HepG2 (cell line): ENCODE results near the gene ZFHX3. TPM values are rescaled to one million over a fixed set of nuclear protein-coding genes. Genes with fewer than 3 reads are reported as not detected.

ENCODE experiments used
- AHDC1 ChIP-seq: sonication (generic); formaldehyde crosslinking; IDR thresholded peaks from 2 replicates; pipeline ENCODE4 v1.5.1; 2020; ENCODE audit warnings: mild to moderate bottlenecking, missing genetic modification reagents, borderline replicate concordance
- DPF2 ChIP-seq: sonication (generic); formaldehyde crosslinking; IDR thresholded peaks from 2 replicates; pipeline ENCODE4 v1.4.0; 2020; ENCODE audit warnings: mild to moderate bottlenecking, low read depth, missing genetic modification reagents, borderline replicate concordance
- KAT8 ChIP-seq: IDR thresholded peaks from 2 replicates; pipeline ENCODE4 v1.6.1; 2016; ENCODE audit warnings: missing genetic modification reagents, missing compliant biosample characterization
- MBD4 ChIP-seq: IDR thresholded peaks from 2 replicates; pipeline ENCODE4 v1.6.1; 2012; ENCODE audit warnings: low read length, inconsistent platforms, borderline replicate concordance
- MBNL3 ChIP-seq: fragments of 250-450 bp; sonication (Bioruptor Pico); conservative IDR thresholded peaks from 2 replicates; pipeline ENCODE4 v1.8.0; 2022; ENCODE audit warnings: mild to moderate bottlenecking, inconsistent platforms
- PTBP1 ChIP-seq: fragments of 200-400 bp; formaldehyde crosslinking; IDR thresholded peaks from 2 replicates; pipeline ENCODE4 v1.6.1; 2018; ENCODE audit warnings: low read length, low read depth; ENCODE audit not compliant: poor library complexity, severe bottlenecking
- SALL1 ChIP-seq: sonication (generic); formaldehyde crosslinking; IDR thresholded peaks from 2 replicates; pipeline ENCODE4 v1.8.0; 2022; ENCODE audit warnings: mild to moderate bottlenecking, missing genetic modification reagents
- SKI ChIP-seq: fragments of 450-650 bp; IDR thresholded peaks from one replicate; pipeline ENCODE4 v1.6.1; 2018; ENCODE audit warnings: mild to moderate bottlenecking; ENCODE audit not compliant: partially characterized antibody
- SNAPC4 ChIP-seq: sonication (generic); formaldehyde crosslinking; IDR thresholded peaks from 2 replicates; pipeline ENCODE4 v1.4.0; 2020; ENCODE audit warnings: mild to moderate bottlenecking, missing genetic modification reagents
- TBL1XR1 ChIP-seq: fragments of 150-350 bp; IDR thresholded peaks from 2 replicates; pipeline ENCODE4 v1.6.1; 2014; ENCODE audit warnings: borderline replicate concordance, low read length; ENCODE audit not compliant: partially characterized antibody
- ZBTB7A ChIP-seq: sonication (generic); formaldehyde crosslinking; IDR thresholded peaks from 2 replicates; pipeline ENCODE4 v1.8.0; 2022; ENCODE audit warnings: mild to moderate bottlenecking, missing genetic modification reagents
- polyA plus RNA-seq, 8 experiments: library from polyadenylated mRNA; depleted of rRNA in 3 of 8; stranded (reverse) in 7 of 8; unstranded in 1 of 8; fragments of >200 nt; fragmentation: Illumina TruSeq in 4 of 8; extraction: Trizol in 4 of 8; gene quantifications; 2 replicates each; pipeline versions ENCODE4 v1.2.1 to v1.2.3, GENCODE V29; 2011 to 2016; ENCODE audit warnings: low read depth in 4 of 8, missing spikeins in 1 of 8, mixed read lengths in 1 of 8; ENCODE audit not compliant: insufficient read depth in 1 of 8
- total RNA-seq, 5 experiments: library from RNA; depleted of rRNA; stranded (reverse); fragments of >200 nt; fragmentation: Illumina TruSeq; extraction: Trizol; gene quantifications; 2 replicates each; pipeline ENCODE4 v1.2.3, GENCODE V29; 2016; ENCODE audit warnings: low read depth in 1 of 5
- TF ChIP-seq, protein P1 (sequence below): sonication (generic); formaldehyde crosslinking; IDR thresholded peaks from 2 replicates; pipeline ENCODE4 v1.9.0; 2022; ENCODE audit warnings: low read depth, missing genetic modification reagents
- TF ChIP-seq, protein P2 (sequence below): sonication (generic); formaldehyde crosslinking; IDR thresholded peaks from 2 replicates; pipeline ENCODE4 v1.4.0; 2020; ENCODE audit warnings: missing genetic modification reagents

The ZFHX3 gene
- total and polyA plus RNA-seq, 2 of the 13 experiments (the other 11 are each of a cell fraction or from before 2014, with no cell fraction given): 5.0 to 6.0 TPM

DNA sequence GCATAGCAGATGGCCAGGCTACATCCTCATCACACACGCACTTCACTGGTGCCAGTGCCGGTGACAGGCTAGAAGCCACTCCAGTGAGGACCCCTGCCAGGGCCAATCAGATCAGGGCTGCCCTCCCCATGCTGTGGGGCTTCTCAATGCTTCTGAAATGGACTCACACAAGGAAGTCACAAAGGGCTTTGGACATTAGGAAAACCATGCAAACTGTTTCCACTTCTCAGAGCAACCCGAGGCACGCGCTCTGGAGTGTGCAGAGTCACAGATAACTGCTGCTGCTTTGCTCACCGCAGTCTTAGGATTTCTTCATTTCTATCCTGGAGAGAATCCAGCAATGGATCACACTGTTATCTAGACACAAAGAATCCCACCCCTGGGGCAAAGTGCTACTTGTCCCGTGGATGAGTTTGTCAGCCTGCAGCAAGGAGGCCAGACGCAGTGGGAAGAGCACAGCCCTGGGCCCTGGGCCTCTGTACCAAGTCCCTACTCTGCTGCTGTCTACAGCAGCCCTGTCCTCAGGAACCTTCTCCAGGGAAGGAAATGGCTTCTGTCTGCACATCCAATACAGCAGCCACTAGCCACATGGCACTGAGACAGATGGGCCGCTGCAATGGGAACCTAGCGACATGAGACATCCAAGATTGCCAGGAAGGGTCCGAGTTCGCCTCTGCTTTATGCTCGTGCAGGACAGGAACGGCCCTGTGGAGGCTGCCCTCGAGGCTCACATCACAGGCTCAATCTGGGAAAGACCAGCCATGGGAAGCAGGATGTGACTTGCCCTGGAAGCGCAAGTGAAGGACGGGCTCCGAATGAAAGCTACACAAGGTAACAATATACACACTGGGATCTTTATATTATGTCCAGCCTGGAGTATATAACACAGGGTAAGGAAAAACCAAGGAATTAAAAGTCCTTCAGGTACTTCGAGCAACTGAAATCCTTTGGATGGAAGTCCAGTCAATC, 169.3 kb downstream of the ZFHX3 start (continued):
- TF ChIP-seq, protein P1, sequence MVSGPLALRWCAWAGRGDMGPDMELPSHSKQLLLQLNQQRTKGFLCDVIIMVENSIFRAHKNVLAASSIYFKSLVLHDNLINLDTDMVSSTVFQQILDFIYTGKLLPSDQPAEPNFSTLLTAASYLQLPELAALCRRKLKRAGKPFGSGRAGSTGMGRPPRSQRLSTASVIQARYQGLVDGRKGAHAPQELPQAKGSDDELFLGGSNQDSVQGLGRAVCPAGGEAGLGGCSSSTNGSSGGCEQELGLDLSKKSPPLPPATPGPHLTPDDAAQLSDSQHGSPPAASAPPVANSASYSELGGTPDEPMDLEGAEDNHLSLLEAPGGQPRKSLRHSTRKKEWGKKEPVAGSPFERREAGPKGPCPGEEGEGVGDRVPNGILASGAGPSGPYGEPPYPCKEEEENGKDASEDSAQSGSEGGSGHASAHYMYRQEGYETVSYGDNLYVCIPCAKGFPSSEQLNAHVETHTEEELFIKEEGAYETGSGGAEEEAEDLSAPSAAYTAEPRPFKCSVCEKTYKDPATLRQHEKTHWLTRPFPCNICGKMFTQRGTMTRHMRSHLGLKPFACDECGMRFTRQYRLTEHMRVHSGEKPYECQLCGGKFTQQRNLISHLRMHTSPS (CRISPR knock-in tag): peak; percentile 26; the same call in 1 of the 2 replicates
- TF ChIP-seq PTBP1 (no peak), TBL1XR1 (no peak), KAT8 (CRISPR knock-in tag) (peak; percentile 39; the same call in 1 of the 2 replicates), SNAPC4 (CRISPR knock-in tag) (no peak), AHDC1 (CRISPR knock-in tag) (no peak), SKI (peak; percentile 44), MBD4 (no peak), ZBTB7A (CRISPR knock-in tag) (peak; percentile 59; the same call in 1 of the 2 replicates), DPF2 (CRISPR knock-in tag) (peak; percentile 68; the same call in 1 of the 2 replicates), SALL1 (CRISPR knock-in tag) (peak; percentile 52; the same call in 1 of the 2 replicates), MBNL3 (CRISPR knock-in tag) (no peak)
- TF ChIP-seq, protein P2, sequence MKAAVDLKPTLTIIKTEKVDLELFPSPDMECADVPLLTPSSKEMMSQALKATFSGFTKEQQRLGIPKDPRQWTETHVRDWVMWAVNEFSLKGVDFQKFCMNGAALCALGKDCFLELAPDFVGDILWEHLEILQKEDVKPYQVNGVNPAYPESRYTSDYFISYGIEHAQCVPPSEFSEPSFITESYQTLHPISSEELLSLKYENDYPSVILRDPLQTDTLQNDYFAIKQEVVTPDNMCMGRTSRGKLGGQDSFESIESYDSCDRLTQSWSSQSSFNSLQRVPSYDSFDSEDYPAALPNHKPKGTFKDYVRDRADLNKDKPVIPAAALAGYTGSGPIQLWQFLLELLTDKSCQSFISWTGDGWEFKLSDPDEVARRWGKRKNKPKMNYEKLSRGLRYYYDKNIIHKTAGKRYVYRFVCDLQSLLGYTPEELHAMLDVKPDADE (CRISPR knock-in tag): no peak
